Esophagus muscularis mucosa (tissue), 4 donors: ENCODE measurements around the gene PIM3. TPM values are rescaled to one million over a fixed set of nuclear protein-coding genes. Genes with fewer than 3 reads are reported as not detected.

Experiments used
- DNase-seq: peaks from one replicate; pipeline ENCODE4 v3.0.0-alpha.2; 2017; ENCODE audit errors: extremely low spot score
- H3K27ac ChIP-seq, 4 donors: fragments of 200-600 bp; sonication (generic); replicated peaks in 1 of 4; 1 replicate in 3 of 4; 2 replicates in 1 of 4; pipeline ENCODE4 v1.5.1; 2016 to 2019; ENCODE audit warnings: mild to moderate bottlenecking in 1 of 4
- H3K27me3 ChIP-seq, 4 donors: fragments of 200-600 bp; sonication (generic); one replicate each; pipeline versions ENCODE4 v1.5.1 to v1.6.0; 2016 to 2019
- H3K36me3 ChIP-seq, 4 donors: fragments of 200-600 bp; sonication (generic); one replicate each; pipeline ENCODE4 v1.5.1; 2016 to 2019
- H3K4me1 ChIP-seq, 4 donors: fragments of 200-600 bp; sonication (generic); one replicate each; pipeline ENCODE4 v1.5.1; 2016 to 2019
- H3K4me3 ChIP-seq, 4 donors: fragments of 200-600 bp; sonication (generic); 1 replicate in 2 of 4; 2 replicates in 2 of 4; pipeline ENCODE4 v1.5.1; 2016 to 2019; ENCODE audit warnings: mild to moderate bottlenecking in 4 of 4, moderate library complexity in 1 of 4
- H3K9me3 ChIP-seq, 4 donors: fragments of 200-600 bp; sonication (generic); 1 replicate in 3 of 4; 2 replicates in 1 of 4; pipeline ENCODE4 v1.5.1; 2016 to 2019
- CTCF ChIP-seq, 3 experiments: fragments of 200-600 bp in 2 of 3; fragments of 450-650 bp in 1 of 3; sonication (generic) in 2 of 3; IDR thresholded peaks; one replicate each; pipeline ENCODE4 v1.5.1; 2017 to 2019; ENCODE audit warnings: antibody characterized with exemption in 3 of 3, mild to moderate bottlenecking in 2 of 3, moderate library complexity in 1 of 3
- EP300 ChIP-seq: sonication (generic); formaldehyde crosslinking; IDR thresholded peaks from one replicate; pipeline ENCODE4 v1.6.1; 2017; ENCODE audit warnings: antibody characterized with exemption
- POLR2A ChIP-seq: fragments of 450-650 bp; IDR thresholded peaks from one replicate; pipeline ENCODE4 v1.6.1; 2017; ENCODE audit warnings: antibody characterized with exemption, moderate library complexity, mild to moderate bottlenecking, low read depth
- POLR2AphosphoS5 ChIP-seq, 2 donors: sonication (generic); formaldehyde crosslinking; IDR thresholded peaks; one replicate each; pipeline ENCODE4 v1.6.1; 2017; ENCODE audit warnings: antibody characterized with exemption in 2 of 2
- WGBS: methylation state at CpG from one replicate; pipeline ENCODE4 v1.1.5; 2018; 5-methylcytosine and 5-hydroxymethylcytosine counted together
- intact Hi-C: fragments of 100-400 bp; cut with DNase I; formaldehyde crosslinking; loops from one replicate; pipeline ENCODE4 v1.15.1; 2023
- total RNA-seq, 4 donors: library from RNA; depleted of rRNA; stranded (reverse); fragments of >200 nt; gene quantifications; one replicate each; pipeline versions ENCODE4 v1.1.0 to v1.2.1, GENCODE V29; 2016

PIM3 gene
- total RNA-seq, 4 donors from 2014 or later: 36.1 to 106 (median 56.5) TPM

GRCh38 chr22:49994361-49995040 lies 33.9 kb downstream of the PIM3 start:
- no peak for DNase-seq
- TF ChIP-seq EP300: no peak
- TF ChIP-seq POLR2A: no peak
- no peak for TF ChIP-seq POLR2AphosphoS5 (IDR thresholded peaks at IDR 0.05)
- whole genome bisulfite sequencing: 93% methylated on average over 10 of the region's 21 CpGs
- Histone ChIP-seq H3K27me3 (peaks cover 0 to 30% (median 2%) of the 10 kb centered on the region in 4 donors), H3K27ac (no peak overlapping the region), H3K9me3 (peaks cover 0 to 23% (median 11%) of the 10 kb centered on the region in 4 donors), H3K4me1 (peaks cover 3 to 14% (median 13%) of the 10 kb centered on the region in 4 donors), H3K36me3 (no peaks in the 10 kb centered on the region), H3K4me3 (no peak overlapping the region)
- intact Hi-C loops: loop anchor here (5.0 kb wide), 1 partner anchor 62 kb away; no protein-coding TSS in a partner anchor

GRCh38 chr22:49995041-49995360 lies 34.4 kb downstream of the PIM3 start:
- intact Hi-C loops: no loop called here
- Histone ChIP-seq H3K27ac (no peak overlapping the region), H3K27me3 (peaks cover 0 to 35% (median 6%) of the 10 kb centered on the region in 4 donors), H3K4me3 (no peak overlapping the region), H3K9me3 (peaks cover 0 to 23% (median 11%) of the 10 kb centered on the region in 4 donors), H3K4me1 (peaks cover 5 to 19% (median 17%) of the 10 kb centered on the region in 4 donors), H3K36me3 (no peaks in the 10 kb centered on the region)
- WGBS: no CpG with 5 or more reads among the region's 3 CpGs
- no peak for DNase-seq
- TF ChIP-seq CTCF (IDR thresholded peaks at IDR 0.05) (no peak), EP300 (no peak), POLR2AphosphoS5 (IDR thresholded peaks at IDR 0.05) (no peak), POLR2A (no peak)

GRCh38 chr22:49995361-49996118 lies 35.0 kb downstream of the PIM3 start:
- Histone ChIP-seq H3K9me3 (peaks cover 0 to 19% (median 11%) of the 10 kb centered on the region in 4 donors), H3K27ac (no peak overlapping the region), H3K4me3 (no peak overlapping the region), H3K27me3 (peaks cover 0 to 41% (median 11%) of the 10 kb centered on the region in 4 donors), H3K36me3 (no peaks in the 10 kb centered on the region), H3K4me1 (peaks cover 5 to 21% (median 18%) of the 10 kb centered on the region in 4 donors)
- TF ChIP-seq POLR2A (no peak), POLR2AphosphoS5 (IDR thresholded peaks at IDR 0.05) (no peak), CTCF (IDR thresholded peaks at IDR 0.05) (no peak), EP300 (no peak)
- 94% methylated on average over 2 of the region's 10 CpGs for WGBS
- DNase-seq: no peak
- intact Hi-C loops: no loop called here

GRCh38 chr22:49996119-49996517 lies 35.5 kb downstream of the PIM3 start:
- intact Hi-C loops: no loop called here
- peaks cover 0 to 13% (median 6%) of the 10 kb centered on the region in 4 donors for H3K9me3 ChIP-seq
- H3K36me3 ChIP-seq: no peaks in the 10 kb centered on the region
- no peak for DNase-seq
- peaks cover 5 to 21% (median 18%) of the 10 kb centered on the region in 4 donors for H3K4me1 ChIP-seq
- H3K27ac ChIP-seq: no peak overlapping the region
- no peak overlapping the region for H3K4me3 ChIP-seq
- WGBS: 96% methylated on average over 3 of the region's 4 CpGs
- no peak for TF ChIP-seq POLR2A
- no peak for TF ChIP-seq EP300
- no peak for TF ChIP-seq POLR2AphosphoS5 (IDR thresholded peaks at IDR 0.05)
- no peak for TF ChIP-seq CTCF (IDR thresholded peaks at IDR 0.05)
- H3K27me3 ChIP-seq: peaks cover 0 to 46% (median 14%) of the 10 kb centered on the region in 4 donors

GRCh38 chr22:49996518-49997250 lies 36.1 kb downstream of the PIM3 start:
- no peak for TF ChIP-seq POLR2A
- no peak for TF ChIP-seq CTCF (IDR thresholded peaks at IDR 0.05)
- no peak for TF ChIP-seq EP300
- TF ChIP-seq POLR2AphosphoS5 (IDR thresholded peaks at IDR 0.05): no peak
- intact Hi-C loops: no loop called here
- no peaks in the 10 kb centered on the region for H3K36me3 ChIP-seq
- no peak for DNase-seq
- no peak overlapping the region for H3K4me3 ChIP-seq
- peaks cover 0 to 7% (median under 1%) of the 10 kb centered on the region in 4 donors for H3K9me3 ChIP-seq
- H3K4me1 ChIP-seq: peaks cover 5 to 21% (median 18%) of the 10 kb centered on the region in 4 donors
- 80% methylated on average over 18 of the region's 19 CpGs for WGBS
- no peak overlapping the region for H3K27ac ChIP-seq
- peaks cover 0 to 52% (median 14%) of the 10 kb centered on the region in 4 donors for H3K27me3 ChIP-seq
